RWPE2 (cell line): ENCODE results near the gene PRRC2C.

Source experiments
- ATAC-seq: fragments of 200-7000 bp; cut with Tn5 transposase; 3 replicates; pipeline ENCODE4 v1.9.1; 2021; ENCODE audit warnings: low read depth
- DNase-seq: peaks from one replicate; pipeline ENCODE4 v3.0.0-alpha.2; 2020; ENCODE audit warnings: low spot score
- H3K27ac ChIP-seq: fragments of 450-650 bp; 2 replicates; pipeline ENCODE4 v1.5.1; 2017; ENCODE audit warnings: mild to moderate bottlenecking; ENCODE audit not compliant: poor library complexity, severe bottlenecking
- H3K27me3 ChIP-seq: fragments of 250-450 bp; sonication (Bioruptor Pico); 2 replicates; pipeline ENCODE4 v1.5.1; 2021; ENCODE audit warnings: mild to moderate bottlenecking, moderate library complexity; ENCODE audit not compliant: insufficient read depth, poor library complexity, severe bottlenecking
- H3K36me3 ChIP-seq: fragments of 250-450 bp; sonication (Bioruptor Pico); 2 replicates; pipeline ENCODE4 v1.5.1; 2020; ENCODE audit warnings: low read depth, mild to moderate bottlenecking, moderate library complexity
- H3K4me1 ChIP-seq: fragments of 250-450 bp; sonication (Bioruptor Pico); 2 replicates; pipeline ENCODE4 v1.5.1; 2021; ENCODE audit warnings: mild to moderate bottlenecking, moderate library complexity; ENCODE audit not compliant: insufficient read depth, poor library complexity, severe bottlenecking
- H3K4me3 ChIP-seq: fragments of 250-450 bp; sonication (Bioruptor Pico); 2 replicates; pipeline ENCODE4 v1.5.1; 2021; ENCODE audit warnings: mild to moderate bottlenecking, moderate library complexity; ENCODE audit not compliant: severe bottlenecking
- H3K9me3 ChIP-seq: fragments of 250-450 bp; sonication (Bioruptor Pico); 2 replicates; pipeline ENCODE4 v1.5.1; 2021; ENCODE audit warnings: mild to moderate bottlenecking, moderate library complexity; ENCODE audit not compliant: severe bottlenecking
- TF ChIP-seq, protein P1 (sequence below): fragments of 450-650 bp; IDR thresholded peaks from one replicate; pipeline ENCODE4 v1.5.1; 2017; ENCODE audit warnings: mild to moderate bottlenecking, moderate library complexity; ENCODE audit not compliant: poor library complexity, severe bottlenecking

PRRC2C gene

DNA sequence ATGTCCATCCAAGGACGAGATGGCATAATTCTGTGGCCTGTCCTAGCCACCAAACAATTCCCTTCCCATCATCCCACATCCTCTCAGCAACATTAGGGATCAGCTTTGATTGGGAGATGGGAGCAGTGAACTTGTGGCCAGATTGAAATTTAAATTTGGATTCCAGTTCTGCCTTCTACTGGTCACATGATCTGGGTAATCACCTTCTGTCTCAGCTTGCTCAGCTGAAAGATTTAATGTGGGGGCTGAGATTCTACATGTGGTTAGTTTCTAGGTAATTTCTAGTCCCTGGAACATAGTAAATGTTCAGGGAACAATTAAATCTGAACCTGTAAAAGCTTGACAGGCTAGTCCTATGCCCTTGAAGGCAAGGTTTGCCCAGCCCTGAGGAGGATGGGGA, 139.9 kb downstream of the PRRC2C start:
- H3K27me3 ChIP-seq = no peaks in the 10 kb centered on the region
- H3K4me1 ChIP-seq = no peaks in the 10 kb centered on the region
- H3K27ac ChIP-seq = no peak overlapping the region
- DNase-seq (no peak), ATAC-seq (no peak)
- no peaks in the 10 kb centered on the region for H3K9me3 ChIP-seq
- TF ChIP-seq, protein P1, sequence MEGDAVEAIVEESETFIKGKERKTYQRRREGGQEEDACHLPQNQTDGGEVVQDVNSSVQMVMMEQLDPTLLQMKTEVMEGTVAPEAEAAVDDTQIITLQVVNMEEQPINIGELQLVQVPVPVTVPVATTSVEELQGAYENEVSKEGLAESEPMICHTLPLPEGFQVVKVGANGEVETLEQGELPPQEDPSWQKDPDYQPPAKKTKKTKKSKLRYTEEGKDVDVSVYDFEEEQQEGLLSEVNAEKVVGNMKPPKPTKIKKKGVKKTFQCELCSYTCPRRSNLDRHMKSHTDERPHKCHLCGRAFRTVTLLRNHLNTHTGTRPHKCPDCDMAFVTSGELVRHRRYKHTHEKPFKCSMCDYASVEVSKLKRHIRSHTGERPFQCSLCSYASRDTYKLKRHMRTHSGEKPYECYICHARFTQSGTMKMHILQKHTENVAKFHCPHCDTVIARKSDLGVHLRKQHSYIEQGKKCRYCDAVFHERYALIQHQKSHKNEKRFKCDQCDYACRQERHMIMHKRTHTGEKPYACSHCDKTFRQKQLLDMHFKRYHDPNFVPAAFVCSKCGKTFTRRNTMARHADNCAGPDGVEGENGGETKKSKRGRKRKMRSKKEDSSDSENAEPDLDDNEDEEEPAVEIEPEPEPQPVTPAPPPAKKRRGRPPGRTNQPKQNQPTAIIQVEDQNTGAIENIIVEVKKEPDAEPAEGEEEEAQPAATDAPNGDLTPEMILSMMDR = no peak
- H3K36me3 ChIP-seq = no peaks in the 10 kb centered on the region
- H3K4me3 ChIP-seq = no peak overlapping the region

DNA sequence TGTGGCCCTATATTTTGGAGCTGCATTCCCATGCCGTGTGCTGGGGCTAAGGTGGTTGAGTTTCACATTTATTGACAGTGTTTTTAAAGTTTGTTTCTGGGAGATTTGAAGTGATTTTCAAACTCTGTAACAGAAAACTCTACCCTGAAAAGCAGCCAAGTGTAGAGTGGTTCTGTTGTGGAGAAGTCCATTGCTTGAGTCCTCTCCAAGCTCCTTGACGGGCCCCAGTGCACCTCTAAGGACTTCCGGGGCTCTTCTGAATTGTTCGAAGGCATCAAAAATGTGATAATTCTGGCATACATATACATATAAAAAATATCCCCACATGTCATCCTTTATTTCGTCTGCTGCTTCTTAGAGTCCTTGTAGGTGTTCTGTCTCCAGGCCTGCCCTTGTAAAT, 141.7 kb downstream of the PRRC2C start:
- no peaks in the 10 kb centered on the region for H3K9me3 ChIP-seq
- DNase-seq = no peak
- TF ChIP-seq, protein P1 = no peak
- no peaks in the 10 kb centered on the region for H3K36me3 ChIP-seq
- H3K27ac ChIP-seq = no peak overlapping the region
- ATAC-seq = no peak
- no peak overlapping the region for H3K4me3 ChIP-seq
- H3K4me1 ChIP-seq = no peaks in the 10 kb centered on the region
- no peaks in the 10 kb centered on the region for H3K27me3 ChIP-seq

DNA sequence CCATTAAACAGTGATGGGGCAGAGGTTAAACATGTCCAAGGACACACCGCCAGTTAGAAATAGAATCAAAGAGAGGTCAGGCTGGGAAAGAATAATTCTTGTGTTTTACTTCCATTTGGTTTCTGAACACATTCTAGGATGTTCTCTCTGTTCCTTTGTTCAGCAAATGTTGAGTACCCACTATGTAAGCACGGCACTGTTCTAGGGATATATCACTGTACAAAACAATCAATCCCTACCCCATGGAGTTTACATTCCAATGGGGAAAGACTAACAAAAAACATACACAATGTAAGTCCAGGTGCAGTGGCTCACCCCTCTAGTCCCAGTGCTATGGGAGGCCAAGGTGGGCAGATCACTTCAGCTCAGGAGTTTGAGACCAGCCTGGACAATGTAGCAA, 142.9 kb downstream of the PRRC2C start:
- Histone ChIP-seq H3K27ac (no peak overlapping the region), H3K9me3 (no peaks in the 10 kb centered on the region), H3K4me1 (no peaks in the 10 kb centered on the region), H3K4me3 (no peak overlapping the region), H3K36me3 (no peaks in the 10 kb centered on the region), H3K27me3 (no peaks in the 10 kb centered on the region)
- ATAC-seq (no peak), DNase-seq (no peak)
- TF ChIP-seq, protein P1 = no peak

DNA sequence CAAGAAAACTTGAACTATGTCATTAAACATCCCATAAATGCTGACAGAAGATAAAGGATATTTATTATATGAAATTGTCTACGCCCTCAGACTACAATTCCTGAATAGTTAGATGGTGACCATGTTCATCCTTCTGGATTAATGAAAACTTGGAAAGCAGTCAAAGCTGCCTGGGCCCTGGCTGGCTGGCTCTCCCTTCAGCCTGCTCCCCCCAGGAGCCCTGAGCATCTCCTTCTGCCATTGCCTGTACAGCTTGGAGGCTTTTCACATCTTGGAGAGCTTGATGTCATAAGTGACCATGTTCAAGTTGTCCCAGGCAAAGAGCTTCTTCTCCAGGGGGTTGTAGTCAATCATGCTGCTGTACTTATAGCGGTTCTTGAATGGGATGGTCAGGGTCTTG, 150.3 kb downstream of the PRRC2C start:
- no peak overlapping the region for H3K27ac ChIP-seq
- ATAC-seq (no peak), DNase-seq (no peak)
- H3K4me1 ChIP-seq = no peaks in the 10 kb centered on the region
- no peaks in the 10 kb centered on the region for H3K27me3 ChIP-seq
- no peaks in the 10 kb centered on the region for H3K9me3 ChIP-seq
- no peaks in the 10 kb centered on the region for H3K36me3 ChIP-seq
- TF ChIP-seq, protein P1 = no peak
- H3K4me3 ChIP-seq = no peak overlapping the region

DNA sequence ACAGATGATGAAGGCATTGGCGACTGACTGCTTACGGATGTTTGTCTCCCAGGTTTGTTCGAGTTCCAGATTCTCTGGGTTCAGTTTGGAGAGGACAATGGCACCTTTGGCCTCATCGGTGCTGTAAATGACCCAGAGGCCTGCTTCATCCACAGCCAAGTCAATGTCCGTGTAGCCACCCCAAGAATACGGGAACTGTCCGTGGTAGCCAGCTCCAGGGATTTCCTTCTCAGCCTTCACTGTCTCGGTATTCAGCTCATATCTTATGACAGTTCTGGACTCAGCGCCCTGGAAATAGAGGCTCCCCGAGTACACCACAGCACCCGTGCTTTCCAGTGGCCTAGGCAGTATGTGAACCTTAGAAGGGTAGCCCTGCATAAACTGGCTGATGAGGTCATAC, 150.8 kb downstream of the PRRC2C start:
- H3K27me3 ChIP-seq = no peaks in the 10 kb centered on the region
- no peaks in the 10 kb centered on the region for H3K4me1 ChIP-seq
- DNase-seq (no peak), ATAC-seq (no peak)
- no peak overlapping the region for H3K27ac ChIP-seq
- TF ChIP-seq, protein P1 = no peak
- no peaks in the 10 kb centered on the region for H3K9me3 ChIP-seq
- no peaks in the 10 kb centered on the region for H3K36me3 ChIP-seq
- no peak overlapping the region for H3K4me3 ChIP-seq
